Mesothelial cell of epicardium (in vitro differentiated cells): ENCODE results near the gene ABTB1. TPM values are rescaled to one million over a fixed set of nuclear protein-coding genes. Genes with fewer than 3 reads are reported as not detected.

Experiments used
- DNase-seq, 2 experiments: peaks; one replicate each; pipeline ENCODE4 v3.0.0; 2021; ENCODE audit warnings: low spot score in 2 of 2; ENCODE audit not compliant: unreplicated experiment in 2 of 2
- H3K27ac Mint-ChIP-seq: 2 replicates; pipeline ENCODE4 v1.8.0; 2021; ENCODE audit warnings: mixed read lengths
- H3K27me3 Mint-ChIP-seq: 2 replicates; pipeline ENCODE4 v1.8.0; 2021; ENCODE audit warnings: low read depth, mixed read lengths
- H3K36me3 Mint-ChIP-seq: 2 replicates; pipeline ENCODE4 v1.8.0; 2021; ENCODE audit warnings: mixed read lengths
- H3K4me1 Mint-ChIP-seq: 2 replicates; pipeline ENCODE4 v1.8.0; 2021; ENCODE audit warnings: mixed read lengths
- H3K4me3 Mint-ChIP-seq: 2 replicates; pipeline ENCODE4 v1.8.0; 2021; ENCODE audit warnings: mild to moderate bottlenecking, moderate library complexity, mixed read lengths
- H3K9me3 Mint-ChIP-seq: 2 replicates; pipeline ENCODE4 v1.8.0; 2021; ENCODE audit warnings: mixed read lengths
- total RNA-seq: library from RNA; stranded (reverse); gene quantifications from 3 replicates; pipeline ENCODE4 v1.2.1, GENCODE V29; 2021
- TF ChIP-seq, protein P1 (sequence below): fragments of 200-600 bp; sonication (generic); IDR thresholded peaks from one replicate; pipeline ENCODE4 v1.5.0; 2021; ENCODE audit warnings: antibody characterized with exemption; ENCODE audit not compliant: unreplicated experiment

The ABTB1 gene
- total RNA-seq, 1 donor from 2014 or later: 15.9 TPM

DNA sequence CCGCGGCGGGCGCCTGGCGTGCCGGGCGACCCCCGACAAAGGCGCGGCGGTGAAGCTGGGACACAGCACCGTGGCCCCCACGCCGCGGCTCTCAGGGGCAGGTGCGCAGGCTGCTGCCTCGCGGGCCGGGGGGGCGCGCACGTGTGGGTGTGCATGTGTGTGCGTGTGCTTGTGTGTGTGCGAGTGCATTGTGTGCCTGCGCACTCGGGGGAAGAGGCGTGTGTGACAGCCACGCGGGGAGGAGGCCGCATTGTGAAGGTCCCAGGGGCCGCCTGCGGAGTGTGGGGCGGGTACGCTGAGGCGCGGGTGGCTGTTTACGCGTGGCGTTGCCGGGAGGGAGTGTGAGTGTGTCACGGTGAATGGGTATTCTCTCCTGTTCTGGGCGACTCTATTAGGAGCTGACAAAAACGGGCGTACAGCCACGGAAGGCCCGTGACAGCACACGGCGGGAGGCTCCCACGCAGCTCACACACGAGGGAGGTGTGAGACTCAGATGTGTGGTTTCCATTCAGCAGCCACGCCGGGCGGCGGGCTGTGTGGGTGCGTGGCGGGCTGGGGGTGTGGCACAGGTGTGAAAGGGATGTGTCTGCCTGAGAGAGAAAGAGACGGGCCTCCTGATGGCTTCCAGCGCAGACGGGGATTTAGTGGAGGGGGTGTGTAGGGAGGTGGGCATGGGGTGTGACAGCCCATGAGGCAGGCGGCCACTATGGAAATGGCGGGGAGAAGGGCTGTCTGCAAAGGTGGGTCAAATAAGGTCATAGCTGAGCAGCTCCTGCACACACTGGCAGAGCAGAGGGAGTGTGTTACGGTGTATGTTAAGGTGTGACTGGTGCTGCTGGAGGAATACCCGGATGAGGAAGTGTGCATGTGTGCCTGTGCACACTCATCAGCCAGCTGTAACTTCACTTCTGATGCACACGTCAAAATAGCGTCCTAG is 43.0 kb upstream of the ABTB1 start:
- H3K27ac Mint-ChIP-seq: no peak overlapping the region
- no peaks in the 10 kb centered on the region for H3K9me3 Mint-ChIP-seq
- H3K27me3 Mint-ChIP-seq: peaks cover 62% of the 10 kb centered on the region
- peak overlapping the region; percentile 60 for H3K4me3 Mint-ChIP-seq
- DNase-seq: no peak
- TF ChIP-seq, protein P1, sequence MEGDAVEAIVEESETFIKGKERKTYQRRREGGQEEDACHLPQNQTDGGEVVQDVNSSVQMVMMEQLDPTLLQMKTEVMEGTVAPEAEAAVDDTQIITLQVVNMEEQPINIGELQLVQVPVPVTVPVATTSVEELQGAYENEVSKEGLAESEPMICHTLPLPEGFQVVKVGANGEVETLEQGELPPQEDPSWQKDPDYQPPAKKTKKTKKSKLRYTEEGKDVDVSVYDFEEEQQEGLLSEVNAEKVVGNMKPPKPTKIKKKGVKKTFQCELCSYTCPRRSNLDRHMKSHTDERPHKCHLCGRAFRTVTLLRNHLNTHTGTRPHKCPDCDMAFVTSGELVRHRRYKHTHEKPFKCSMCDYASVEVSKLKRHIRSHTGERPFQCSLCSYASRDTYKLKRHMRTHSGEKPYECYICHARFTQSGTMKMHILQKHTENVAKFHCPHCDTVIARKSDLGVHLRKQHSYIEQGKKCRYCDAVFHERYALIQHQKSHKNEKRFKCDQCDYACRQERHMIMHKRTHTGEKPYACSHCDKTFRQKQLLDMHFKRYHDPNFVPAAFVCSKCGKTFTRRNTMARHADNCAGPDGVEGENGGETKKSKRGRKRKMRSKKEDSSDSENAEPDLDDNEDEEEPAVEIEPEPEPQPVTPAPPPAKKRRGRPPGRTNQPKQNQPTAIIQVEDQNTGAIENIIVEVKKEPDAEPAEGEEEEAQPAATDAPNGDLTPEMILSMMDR: no peak
- no peaks in the 10 kb centered on the region for H3K36me3 Mint-ChIP-seq
- peaks cover 30% of the 10 kb centered on the region for H3K4me1 Mint-ChIP-seq

DNA sequence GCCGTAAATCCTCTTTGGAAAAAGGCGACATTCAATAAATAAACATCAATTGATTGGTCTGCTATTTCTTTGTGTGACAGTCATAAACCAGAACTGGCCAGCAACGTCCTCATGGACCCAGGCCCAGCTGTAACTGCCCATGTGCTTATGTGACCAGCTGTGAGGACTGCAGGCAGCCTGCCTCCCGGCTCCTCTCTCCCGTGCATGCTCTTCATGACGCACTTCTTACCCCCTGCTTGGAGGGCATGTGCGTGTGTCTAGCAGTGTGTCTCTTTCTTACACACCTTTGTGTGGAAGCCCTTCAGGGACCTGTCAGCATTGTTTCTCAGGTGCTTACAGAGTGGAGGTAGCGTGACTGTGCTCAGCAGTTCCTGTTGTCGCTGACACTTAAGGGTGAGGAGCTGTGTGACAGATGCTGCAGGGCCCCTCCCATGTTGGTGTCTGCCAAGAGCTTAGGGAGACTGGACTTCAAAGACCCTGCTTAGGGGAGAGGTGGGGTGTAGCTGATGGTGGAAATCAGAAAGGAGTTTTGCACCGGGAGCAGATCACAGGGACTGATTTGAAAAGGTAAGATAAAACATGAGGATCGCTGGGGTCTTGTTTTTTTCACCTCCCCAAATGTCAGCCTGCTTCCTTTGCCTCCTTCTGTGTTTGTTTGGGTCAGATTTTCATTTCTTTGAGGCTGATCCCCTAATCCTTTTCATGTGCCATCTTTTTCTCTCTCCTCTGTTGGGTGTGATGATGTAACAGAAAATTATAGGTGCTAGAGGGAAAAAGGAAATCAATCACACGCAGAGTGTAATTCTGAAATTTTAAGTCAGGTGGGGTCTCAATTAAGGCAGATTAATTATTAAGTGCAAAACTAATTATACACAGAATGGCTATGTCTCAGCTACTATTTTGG is 41.7 kb upstream of the ABTB1 start:
- H3K27ac Mint-ChIP-seq: no peak overlapping the region

DNA sequence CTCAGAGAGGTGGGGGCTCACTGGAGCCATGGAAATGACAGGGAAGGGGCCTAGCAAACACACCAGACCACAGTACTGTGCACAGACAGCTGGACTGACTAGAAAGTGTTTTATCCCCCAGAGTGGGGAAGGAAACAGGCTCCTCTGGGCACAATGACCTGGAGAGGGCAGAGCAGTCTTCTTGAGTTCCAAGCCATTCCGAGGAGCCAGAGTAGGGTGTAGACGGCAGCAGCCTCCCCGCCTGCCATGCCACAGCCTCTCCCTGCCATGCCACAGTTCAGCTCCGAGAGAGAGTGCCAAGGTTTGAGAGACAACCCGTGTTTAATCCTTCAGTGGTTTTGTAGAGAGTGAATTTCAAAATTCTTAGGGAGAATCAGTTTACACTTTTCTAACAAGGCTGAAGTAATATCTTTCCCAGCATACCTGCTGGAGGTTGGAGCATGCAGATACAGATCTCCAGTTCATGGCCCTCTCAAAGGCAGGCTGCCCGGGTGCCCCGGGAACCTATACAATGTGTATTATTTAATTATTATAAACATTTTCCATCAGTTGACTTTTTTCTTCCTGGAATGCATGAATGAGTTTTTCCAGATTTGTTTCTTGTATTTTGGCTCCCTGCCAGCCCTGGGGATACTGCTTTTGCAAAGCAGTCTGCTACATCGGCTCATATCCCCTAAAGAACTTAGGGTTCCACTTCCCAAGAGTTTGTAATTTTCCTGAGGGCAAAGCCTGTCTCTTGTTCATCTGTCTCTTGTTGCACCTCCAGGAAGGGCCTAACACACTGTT is 40.5 kb upstream of the ABTB1 start:
- peaks cover 45% of the 10 kb centered on the region for H3K27me3 Mint-ChIP-seq
- peaks cover 35% of the 10 kb centered on the region for H3K4me1 Mint-ChIP-seq
- TF ChIP-seq, protein P1: no peak
- peak in 1 of 2 experiments; percentile 54 for DNase-seq
- no peak overlapping the region for H3K4me3 Mint-ChIP-seq
- no peaks in the 10 kb centered on the region for H3K9me3 Mint-ChIP-seq
- H3K36me3 Mint-ChIP-seq: no peaks in the 10 kb centered on the region
- no peak overlapping the region for H3K27ac Mint-ChIP-seq

More for the DNA sequence above, 41.7 kb upstream of the ABTB1 start:
- Mint-ChIP-seq H3K9me3 (no peaks in the 10 kb centered on the region), H3K27me3 (peaks cover 57% of the 10 kb centered on the region), H3K4me1 (peaks cover 34% of the 10 kb centered on the region), H3K4me3 (peak overlapping the region; percentile 36), H3K36me3 (no peaks in the 10 kb centered on the region)
- TF ChIP-seq, protein P1: no peak
- no peak for DNase-seq

DNA sequence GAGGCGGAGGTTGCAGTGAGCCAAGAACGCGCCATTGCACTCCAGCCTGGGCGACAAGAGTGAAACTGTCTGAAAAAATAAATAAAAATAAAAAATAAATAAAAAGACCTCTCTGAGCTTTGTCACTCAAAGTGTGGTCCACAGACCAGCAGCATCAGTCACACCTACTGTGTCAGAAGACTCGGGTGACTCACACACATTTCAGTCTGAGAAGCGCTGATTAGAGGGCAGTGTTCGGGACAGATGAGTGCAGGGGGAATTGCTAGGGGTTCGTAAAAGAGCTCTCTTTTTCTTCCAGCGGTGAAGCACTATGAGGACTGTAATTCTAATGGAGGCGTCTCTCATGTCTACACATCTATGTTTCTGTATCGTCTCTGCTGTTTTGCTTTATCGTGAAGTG is 38.1 kb upstream of the ABTB1 start:
- H3K4me1 Mint-ChIP-seq: peaks cover 30% of the 10 kb centered on the region
- no peak for DNase-seq
- no peak overlapping the region for H3K4me3 Mint-ChIP-seq
- TF ChIP-seq, protein P1: no peak
- H3K27me3 Mint-ChIP-seq: peaks cover 27% of the 10 kb centered on the region
- H3K9me3 Mint-ChIP-seq: no peaks in the 10 kb centered on the region
- no peaks in the 10 kb centered on the region for H3K36me3 Mint-ChIP-seq
- no peak overlapping the region for H3K27ac Mint-ChIP-seq

DNA sequence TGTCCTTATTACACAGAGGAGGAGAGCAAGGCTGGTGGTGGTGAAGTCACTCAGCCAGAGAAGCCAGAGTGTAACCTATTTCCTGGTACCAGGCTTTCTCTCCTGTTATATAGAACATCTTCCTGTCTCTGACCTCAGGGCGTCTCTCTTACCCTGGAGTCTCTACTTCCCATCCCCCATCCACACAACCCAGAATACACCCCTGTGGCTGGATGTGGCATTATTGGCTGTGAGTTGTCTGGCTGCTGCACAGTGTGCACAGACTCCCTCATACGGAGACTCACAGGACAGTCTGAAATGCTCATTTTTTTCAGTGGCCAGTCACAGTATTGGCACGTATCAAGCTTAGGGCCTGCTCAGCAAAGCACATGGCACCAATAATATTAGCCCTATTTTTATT is 35.2 kb upstream of the ABTB1 start:
- Mint-ChIP-seq H3K36me3 (no peaks in the 10 kb centered on the region), H3K4me1 (peaks cover 8% of the 10 kb centered on the region), H3K27me3 (peaks cover 8% of the 10 kb centered on the region), H3K27ac (no peak overlapping the region), H3K4me3 (no peak overlapping the region), H3K9me3 (no peaks in the 10 kb centered on the region)
- TF ChIP-seq, protein P1: no peak
- no peak for DNase-seq
